ENCODE results near the gene PCDHA7.
"Not testable (repeated sequence)": the region's sequence is repeated elsewhere in the genome, so short reads cannot be mapped to it uniquely, and the experiment has no call there.

Gene PCDHA7

GRCh38 chr5:140835622-140836510 lies 1.8 kb downstream of the PCDHA7 start:
- peaks cover 8% of the 10 kb centered on the region for H3K27me3 Mint-ChIP-seq
- peaks cover 9% of the 10 kb centered on the region for H3K9me3 Mint-ChIP-seq
- ATAC-seq (ENCODE audit: low read depth) (no peak), DNase-seq (ENCODE audit: low spot score in 2 of 2) (no peak)
- no peak overlapping the region for H3K27ac Mint-ChIP-seq
- H3K4me3 Mint-ChIP-seq = no peak overlapping the region
- no peaks in the 10 kb centered on the region for H3K4me1 Mint-ChIP-seq
- peaks cover 2% of the 10 kb centered on the region for H3K36me3 Mint-ChIP-seq

- DNase-seq (ENCODE audit: low spot score in 2 of 2) = no peak
- Mint-ChIP-seq H3K36me3 (peaks cover 2% of the 10 kb centered on the region), H3K27ac (no peak within 1 kb of the TSS), H3K4me3 (no peak within 1 kb of the TSS), H3K4me1 (no peaks in the 10 kb centered on the region), H3K9me3 (peaks cover 5% of the 10 kb centered on the region), H3K27me3 (peaks cover 2% of the 10 kb centered on the region)
- ATAC-seq (ENCODE audit: low read depth) = no peak
Observed at GRCh38 chr5:140840978-140841962, 7.2 kb downstream of the PCDHA7 start, which contains the start of gene PCDHA8. PCDHA8 (plus strand) TSS chr5:140841187; CDS start chr5:140841322, 135 bp downstream.

- H3K36me3 Mint-ChIP-seq = no peaks in the 10 kb centered on the region
- DNase-seq (ENCODE audit: low spot score in 2 of 2) = no peak
- no peak overlapping the region for H3K4me3 Mint-ChIP-seq
- peaks cover 2% of the 10 kb centered on the region for H3K27me3 Mint-ChIP-seq
- ATAC-seq (ENCODE audit: low read depth) = no peak
- no peaks in the 10 kb centered on the region for H3K4me1 Mint-ChIP-seq
- H3K9me3 Mint-ChIP-seq = peaks cover 7% of the 10 kb centered on the region
- H3K27ac Mint-ChIP-seq = no peak overlapping the region
Observed at GRCh38 chr5:140842798-140843733, 9.0 kb downstream of the PCDHA7 start.

GRCh38 chr5:140848139-140849102 lies 14.4 kb downstream of the PCDHA7 start, which contains the start of gene PCDHA9:
PCDHA9 (plus strand) TSS chr5:140848382; CDS start chr5:140848496, 114 bp downstream.
- H3K9me3 Mint-ChIP-seq; H3K4me3 Mint-ChIP-seq; H3K4me1 Mint-ChIP-seq; DNase-seq (ENCODE audit: low spot score in 2 of 2); ATAC-seq (ENCODE audit: low read depth); H3K27ac Mint-ChIP-seq; H3K27me3 Mint-ChIP-seq; H3K36me3 Mint-ChIP-seq: not testable (repeated sequence)

- H3K9me3 Mint-ChIP-seq; H3K27me3 Mint-ChIP-seq; DNase-seq (ENCODE audit: low spot score in 2 of 2); H3K4me1 Mint-ChIP-seq; H3K4me3 Mint-ChIP-seq; ATAC-seq (ENCODE audit: low read depth); H3K27ac Mint-ChIP-seq; H3K36me3 Mint-ChIP-seq: not testable (repeated sequence)
Observed at GRCh38 chr5:140849831-140850634, 16.0 kb downstream of the PCDHA7 start.

- H3K4me3 Mint-ChIP-seq = no peak within 1 kb of the TSS
- no peak within 1 kb of the TSS for H3K27ac Mint-ChIP-seq
- peaks cover 2% of the 10 kb centered on the region for H3K36me3 Mint-ChIP-seq
Observed at GRCh38 chr5:140855772-140856674, 22.0 kb downstream of the PCDHA7 start, which contains the start of gene PCDHA10. PCDHA10 (plus strand) TSS chr5:140855897; CDS start chr5:140856049, 152 bp downstream.

GRCh38 chr5:140857177-140857986 lies 23.3 kb downstream of the PCDHA7 start:
- no peaks in the 10 kb centered on the region for H3K27me3 Mint-ChIP-seq
- peaks cover 2% of the 10 kb centered on the region for H3K36me3 Mint-ChIP-seq
- no peaks in the 10 kb centered on the region for H3K4me1 Mint-ChIP-seq
- no peak for ATAC-seq (ENCODE audit: low read depth)
- no peak overlapping the region for H3K4me3 Mint-ChIP-seq
- H3K27ac Mint-ChIP-seq = no peak overlapping the region
- no peaks in the 10 kb centered on the region for H3K9me3 Mint-ChIP-seq
- no peak for DNase-seq (ENCODE audit: low spot score in 2 of 2)

More at GRCh38 chr5:140855772-140856674, 22.0 kb downstream of the PCDHA7 start, which contains the start of gene PCDHA10:
- H3K4me1 Mint-ChIP-seq = no peaks in the 10 kb centered on the region
- H3K9me3 Mint-ChIP-seq = no peaks in the 10 kb centered on the region
- no peak for DNase-seq (ENCODE audit: low spot score in 2 of 2)
- ATAC-seq (ENCODE audit: low read depth) = no peak
- no peaks in the 10 kb centered on the region for H3K27me3 Mint-ChIP-seq

GRCh38 chr5:140857987-140858240 lies 23.8 kb downstream of the PCDHA7 start:
- no peak for ATAC-seq (ENCODE audit: low read depth)
- no peaks in the 10 kb centered on the region for H3K9me3 Mint-ChIP-seq
- no peak overlapping the region for H3K4me3 Mint-ChIP-seq
- no peak for DNase-seq (ENCODE audit: low spot score in 2 of 2)
- peaks cover 2% of the 10 kb centered on the region for H3K36me3 Mint-ChIP-seq
- H3K27ac Mint-ChIP-seq = no peak overlapping the region
- H3K27me3 Mint-ChIP-seq = no peaks in the 10 kb centered on the region
- no peaks in the 10 kb centered on the region for H3K4me1 Mint-ChIP-seq

GRCh38 chr5:140862441-140863295 lies 28.6 kb downstream of the PCDHA7 start:
- DNase-seq (ENCODE audit: low spot score in 2 of 2) = no peak
- Mint-ChIP-seq H3K27me3 (no peaks in the 10 kb centered on the region), H3K27ac (no peak overlapping the region)

More at GRCh38 chr5:140862441-140863295, 28.6 kb downstream of the PCDHA7 start:
- Mint-ChIP-seq H3K4me3 (no peak overlapping the region), H3K4me1 (no peaks in the 10 kb centered on the region), H3K9me3 (no peaks in the 10 kb centered on the region), H3K36me3 (no peaks in the 10 kb centered on the region)
- ATAC-seq (ENCODE audit: low read depth) = no peak

Data from memory B cell (primary cell).